Posterior vena cava (tissue), 2 donors: Measurements from ENCODE around the gene RBM28. TPM values are rescaled to one million over a fixed set of nuclear protein-coding genes. Genes with fewer than 3 reads are reported as not detected.

Experiments used
- DNase-seq: peaks from one replicate; pipeline ENCODE4 v3.0.0-alpha.2; 2020; ENCODE audit warnings: low spot score
- intact Hi-C, 2 donors: fragments of 100-400 bp; cut with DNase I; formaldehyde crosslinking; loops; one replicate each; pipeline versions ENCODE4 v1.14.1 to v1.14.2; 2022 to 2023
- long read RNA-seq, 2 donors: library from polyadenylated mRNA; unstranded; transcript quantifications; one replicate each; pipeline ENCODE4 v2.0.0, GENCODE V29; 2020 to 2021
- total RNA-seq, 2 donors: library from RNA; stranded (reverse); fragmentation: NEBNext Ultra II Directional; extraction: Animal tissue kit (Norgen Biotek cat#: 25700); gene quantifications; one replicate each; pipeline ENCODE4 v1.2.1, GENCODE V29; 2021
- donor health status: DM: yes; HTN: yes; CAD: no.
- donor health status: DM: yes; HTN: yes; CAD: no.

Gene RBM28
- total RNA-seq, result 10 to 100 TPM; 32.9 to 33.9 TPM
- long read RNA-seq, donor 1, full-length matches to known transcripts, result 2 of 6 reads
- long read RNA-seq, donor 1, partial matches to known transcripts, result 1 of 6 reads
- long read RNA-seq, donor 1, other reads (novel, unspliced or antisense), result 3 of 6 reads
- long read RNA-seq, donor 2, full-length matches to known transcripts, result 6 of 18 reads
- long read RNA-seq, donor 2, partial matches to known transcripts, result 7 of 18 reads
- long read RNA-seq, donor 2, other reads (novel, unspliced or antisense), result 5 of 18 reads

GRCh38 chr7:128343554-128344430 is at the start of gene RBM28:
RBM28 (minus strand) TSS chr7:128343908; CDS start chr7:128343793, 115 bp downstream.
- intact Hi-C loops, result no loop called here

GRCh38 chr7:128392446-128393327 is 49.0 kb upstream of the RBM28 start:
- intact Hi-C loops, result no loop called here
- peak; percentile 69 for DNase-seq

More at GRCh38 chr7:128343554-128344430, at the start of gene RBM28:
- peak; percentile 96 for DNase-seq

GRCh38 chr7:128391805-128392204 is 48.1 kb upstream of the RBM28 start:
- intact Hi-C loops, result no loop called here
- DNase-seq, result peak; percentile 69

- intact Hi-C loops, result no loop called here
Measured at GRCh38 chr7:128390871-128391565, 47.3 kb upstream of the RBM28 start.

GRCh38 chr7:128389618-128390329 is 46.1 kb upstream of the RBM28 start:
- intact Hi-C loops, result no loop called here
- peak; percentile 53 for DNase-seq

More at GRCh38 chr7:128390871-128391565, 47.3 kb upstream of the RBM28 start:
- DNase-seq, result peak; percentile 66

GRCh38 chr7:128389085-128389617 is 45.4 kb upstream of the RBM28 start:
- intact Hi-C loops, result no loop called here
- DNase-seq, result peak; percentile 37

GRCh38 chr7:128388145-128388485 is 44.4 kb upstream of the RBM28 start:
- no peak for DNase-seq
- intact Hi-C loops, result no loop called here

GRCh38 chr7:128387216-128388144 is 43.8 kb upstream of the RBM28 start:
- DNase-seq, result peak; percentile 95
- intact Hi-C loops, result loop anchor here (2.0 kb wide), 2 partner anchors 39 to 41 kb away; no protein-coding TSS in a partner anchor

- intact Hi-C loops, result loop anchor here (2.0 kb wide), 2 partner anchors 37 to 39 kb away; no protein-coding TSS in a partner anchor
- no peak for DNase-seq
Measured at GRCh38 chr7:128385988-128386925, 42.5 kb upstream of the RBM28 start.

GRCh38 chr7:128384726-128385125 is 41.0 kb upstream of the RBM28 start:
- no peak for DNase-seq
- intact Hi-C loops, result no loop called here

- DNase-seq, result no peak
- intact Hi-C loops, result no loop called here
Measured at GRCh38 chr7:128383776-128384175, 40.1 kb upstream of the RBM28 start.

- intact Hi-C loops, result no loop called here
- peak; percentile 94 for DNase-seq
Measured at GRCh38 chr7:128381161-128381821, 37.6 kb upstream of the RBM28 start.

GRCh38 chr7:128380483-128381106 is 36.9 kb upstream of the RBM28 start:
- intact Hi-C loops, result no loop called here
- peak; percentile 52 for DNase-seq

- intact Hi-C loops, result no loop called here
- DNase-seq, result peak; percentile 62
Measured at GRCh38 chr7:128379900-128380479, 36.3 kb upstream of the RBM28 start.

- intact Hi-C loops, result no loop called here
- no peak for DNase-seq
Measured at GRCh38 chr7:128378637-128379036, 34.9 kb upstream of the RBM28 start.
